SK-N-SH (cell line): ENCODE results near the gene ADCY7.

Source experiments
- CTCF ChIP-seq: fragments of 200-600 bp; sonication (generic); IDR thresholded peaks from 2 replicates; pipeline ENCODE4 v1.6.1; 2017; ENCODE audit warnings: antibody characterized with exemption, mild to moderate bottlenecking, moderate library complexity
- ELF1 ChIP-seq: IDR thresholded peaks from 2 replicates; pipeline ENCODE4 v1.4.0; 2012
- GABPA ChIP-seq: IDR thresholded peaks from 2 replicates; pipeline ENCODE4 v1.4.0; 2012; ENCODE audit warnings: low read depth, mild to moderate bottlenecking
- PBX3 ChIP-seq: IDR thresholded peaks from 2 replicates; pipeline ENCODE4; 2012
- POLR2AphosphoS5 ChIP-seq: IDR thresholded peaks from 2 replicates; pipeline ENCODE4 v1.6.1; 2012; ENCODE audit warnings: low read depth, low read length
- RAD21 ChIP-seq: IDR thresholded peaks from 2 replicates; pipeline ENCODE4 v1.6.1; 2012; ENCODE audit warnings: mild to moderate bottlenecking, low read length
- RFX5 ChIP-seq: IDR thresholded peaks from 2 replicates; pipeline ENCODE4 v1.6.1; 2012; ENCODE audit warnings: mild to moderate bottlenecking, improper control_type of control experiment, low read length
- SIN3A ChIP-seq: IDR thresholded peaks from 2 replicates; pipeline ENCODE4 v1.6.1; 2012; ENCODE audit warnings: low read depth, mild to moderate bottlenecking, low read length, moderate library complexity, borderline replicate concordance
- TAF1 ChIP-seq: IDR thresholded peaks from 2 replicates; pipeline ENCODE4 v1.6.1; 2012; ENCODE audit warnings: low read depth, mild to moderate bottlenecking, low read length, moderate library complexity, borderline replicate concordance
- TF ChIP-seq, protein P1 (sequence below): fragments of 150-350 bp; IDR thresholded peaks from 2 replicates; pipeline ENCODE4 v1.6.1; 2017; ENCODE audit warnings: antibody characterized with exemption, low read length, low read depth, borderline replicate concordance

DNA sequence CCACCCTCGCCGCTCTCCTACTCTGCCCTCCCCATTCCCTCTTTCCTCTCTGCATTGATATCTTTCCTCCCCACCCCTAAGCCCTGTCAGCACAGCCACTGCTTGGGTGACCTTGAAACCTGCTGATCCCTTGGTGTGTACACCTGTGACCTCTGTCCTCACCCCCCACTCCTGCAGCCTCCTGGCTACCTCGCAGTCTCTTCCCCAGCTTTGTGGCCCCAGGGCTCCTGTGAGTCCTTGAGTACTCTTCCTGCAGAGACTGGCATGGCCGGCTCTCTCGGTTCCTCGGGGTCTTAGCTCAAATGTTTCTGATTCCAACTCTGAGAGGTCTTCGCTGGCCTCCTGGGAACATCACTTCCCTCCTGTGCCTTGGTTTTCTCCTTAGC is 31.7 kb downstream of the ADCY7 start:
- no peak for TF ChIP-seq CTCF
- TF ChIP-seq RFX5: no peak
- TF ChIP-seq, protein P1, sequence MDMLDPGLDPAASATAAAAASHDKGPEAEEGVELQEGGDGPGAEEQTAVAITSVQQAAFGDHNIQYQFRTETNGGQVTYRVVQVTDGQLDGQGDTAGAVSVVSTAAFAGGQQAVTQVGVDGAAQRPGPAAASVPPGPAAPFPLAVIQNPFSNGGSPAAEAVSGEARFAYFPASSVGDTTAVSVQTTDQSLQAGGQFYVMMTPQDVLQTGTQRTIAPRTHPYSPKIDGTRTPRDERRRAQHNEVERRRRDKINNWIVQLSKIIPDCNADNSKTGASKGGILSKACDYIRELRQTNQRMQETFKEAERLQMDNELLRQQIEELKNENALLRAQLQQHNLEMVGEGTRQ: no peak
- TF ChIP-seq RAD21: no peak
- no peak for TF ChIP-seq TAF1
- no peak for TF ChIP-seq ELF1
- no peak for TF ChIP-seq PBX3
- no peak for TF ChIP-seq POLR2AphosphoS5
- TF ChIP-seq GABPA: no peak
- no peak for TF ChIP-seq SIN3A
